Upper lobe of right lung (tissue), 1 donor: ENCODE measurements around the gene UGGT2. TPM values are rescaled to one million over a fixed set of nuclear protein-coding genes. Genes with fewer than 3 reads are reported as not detected.

Source experiments
- ATAC-seq: fragments of 200-7000 bp; cut with Tn5 transposase; one replicate; pipeline ENCODE4 v1.9.1; 2020; ENCODE audit warnings: mild to moderate bottlenecking, moderate library complexity
- DNase-seq: peaks from one replicate; pipeline ENCODE4 v3.0.0-alpha.2; 2020
- H3K27ac ChIP-seq: fragments of 200-600 bp; one replicate; pipeline ENCODE4 v1.8.0; 2022
- H3K27me3 ChIP-seq: fragments of 200-600 bp; one replicate; pipeline ENCODE4 v1.8.0; 2022; ENCODE audit warnings: mild to moderate bottlenecking
- H3K36me3 ChIP-seq: fragments of 200-600 bp; one replicate; pipeline ENCODE4 v1.8.0; 2022
- H3K4me1 ChIP-seq: fragments of 200-600 bp; one replicate; pipeline ENCODE4 v1.8.0; 2022
- H3K4me3 ChIP-seq: fragments of 200-600 bp; one replicate; pipeline ENCODE4 v1.8.0; 2022; ENCODE audit warnings: mild to moderate bottlenecking
- H3K9me3 ChIP-seq: fragments of 200-600 bp; one replicate; pipeline ENCODE4 v1.8.0; 2022
- intact Hi-C: fragments of 100-400 bp; cut with DNase I; formaldehyde crosslinking; loops from one replicate; pipeline ENCODE4 v1.11.0; 2022
- total RNA-seq: library from RNA; stranded (reverse); fragmentation: NEBNext Ultra II Directional; extraction: Animal tissue kit (Norgen Biotek cat#: 25700); gene quantifications from one replicate; pipeline ENCODE4 v1.2.1, GENCODE V29; 2021
- TF ChIP-seq, protein P1 (sequence below): fragments of 200-600 bp; IDR thresholded peaks from one replicate; pipeline ENCODE4 v1.8.0; 2022; ENCODE audit warnings: antibody characterized with exemption
- donor health status: DM: no; HTN: yes; CAD: no; lungs with severe emphysema.

UGGT2 gene
- total RNA-seq, 1 donor from 2014 or later: 21.7 TPM

GRCh38 chr13:95921485-95921884, 131.7 kb downstream of the UGGT2 start:
- Histone ChIP-seq H3K27me3 (no peaks in the 10 kb centered on the region), H3K4me1 (no peaks in the 10 kb centered on the region), H3K4me3 (no peak overlapping the region), H3K9me3 (no peaks in the 10 kb centered on the region), H3K27ac (no peak overlapping the region), H3K36me3 (no peaks in the 10 kb centered on the region)
- DNase-seq (no peak), ATAC-seq (no peak)
- intact Hi-C loops: no loop called here
- TF ChIP-seq, protein P1, sequence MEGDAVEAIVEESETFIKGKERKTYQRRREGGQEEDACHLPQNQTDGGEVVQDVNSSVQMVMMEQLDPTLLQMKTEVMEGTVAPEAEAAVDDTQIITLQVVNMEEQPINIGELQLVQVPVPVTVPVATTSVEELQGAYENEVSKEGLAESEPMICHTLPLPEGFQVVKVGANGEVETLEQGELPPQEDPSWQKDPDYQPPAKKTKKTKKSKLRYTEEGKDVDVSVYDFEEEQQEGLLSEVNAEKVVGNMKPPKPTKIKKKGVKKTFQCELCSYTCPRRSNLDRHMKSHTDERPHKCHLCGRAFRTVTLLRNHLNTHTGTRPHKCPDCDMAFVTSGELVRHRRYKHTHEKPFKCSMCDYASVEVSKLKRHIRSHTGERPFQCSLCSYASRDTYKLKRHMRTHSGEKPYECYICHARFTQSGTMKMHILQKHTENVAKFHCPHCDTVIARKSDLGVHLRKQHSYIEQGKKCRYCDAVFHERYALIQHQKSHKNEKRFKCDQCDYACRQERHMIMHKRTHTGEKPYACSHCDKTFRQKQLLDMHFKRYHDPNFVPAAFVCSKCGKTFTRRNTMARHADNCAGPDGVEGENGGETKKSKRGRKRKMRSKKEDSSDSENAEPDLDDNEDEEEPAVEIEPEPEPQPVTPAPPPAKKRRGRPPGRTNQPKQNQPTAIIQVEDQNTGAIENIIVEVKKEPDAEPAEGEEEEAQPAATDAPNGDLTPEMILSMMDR: no peak

DNA sequence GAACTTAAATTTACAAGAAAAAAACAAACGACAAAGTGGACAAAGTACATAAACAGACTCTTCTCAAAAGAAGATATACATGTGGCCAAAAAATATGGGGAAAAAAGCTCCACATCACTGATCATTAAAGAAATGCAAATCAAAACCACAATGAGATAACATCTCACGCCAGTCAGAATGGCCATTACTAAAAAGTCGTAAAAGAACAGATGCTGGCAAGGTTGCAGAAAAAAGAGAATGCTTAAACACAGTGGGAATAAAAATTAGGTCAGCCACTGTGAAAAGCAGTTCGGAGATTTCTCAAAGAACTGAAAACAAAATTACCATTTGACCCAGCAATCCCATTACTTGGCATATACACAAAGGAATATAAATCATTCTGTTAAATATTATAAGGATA, 132.7 kb downstream of the UGGT2 start:
- no peaks in the 10 kb centered on the region for H3K4me1 ChIP-seq
- intact Hi-C loops: no loop called here
- ATAC-seq (no peak), DNase-seq (no peak)
- no peak overlapping the region for H3K27ac ChIP-seq
- TF ChIP-seq, protein P1: no peak
- H3K9me3 ChIP-seq: no peaks in the 10 kb centered on the region
- no peak overlapping the region for H3K4me3 ChIP-seq
- H3K27me3 ChIP-seq: no peaks in the 10 kb centered on the region
- no peaks in the 10 kb centered on the region for H3K36me3 ChIP-seq

DNA sequence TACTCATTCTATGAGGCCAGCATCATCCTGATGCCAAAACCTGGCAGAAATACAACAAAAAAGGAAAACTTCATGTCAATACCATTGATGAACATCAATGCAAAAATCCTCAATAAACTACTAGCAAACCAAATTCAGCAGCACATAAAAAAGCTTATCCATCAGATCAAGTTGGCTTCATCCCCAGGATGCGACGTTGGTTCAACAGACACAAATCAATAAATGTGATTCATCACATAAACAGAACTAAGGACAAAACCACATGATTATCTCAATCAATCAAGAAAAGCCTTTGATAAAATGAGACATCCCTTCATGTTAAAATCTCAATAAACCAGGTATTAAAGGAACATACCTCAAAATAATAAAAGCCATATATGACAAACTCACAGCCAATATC, 134.3 kb downstream of the UGGT2 start:
- ATAC-seq: no peak
- Histone ChIP-seq H3K27ac (no peak overlapping the region), H3K9me3 (no peaks in the 10 kb centered on the region), H3K27me3 (no peaks in the 10 kb centered on the region), H3K4me3 (no peak overlapping the region), H3K36me3 (no peaks in the 10 kb centered on the region), H3K4me1 (no peaks in the 10 kb centered on the region)
- TF ChIP-seq, protein P1: no peak
- no peak for DNase-seq
- intact Hi-C loops: no loop called here

GRCh38 chr13:95914991-95915501, 138.2 kb downstream of the UGGT2 start:
- no peak overlapping the region for H3K27ac ChIP-seq
- TF ChIP-seq, protein P1: no peak
- H3K27me3 ChIP-seq: no peaks in the 10 kb centered on the region
- H3K4me3 ChIP-seq: no peak overlapping the region
- DNase-seq: no peak
- intact Hi-C loops: no loop called here
- H3K36me3 ChIP-seq: no peaks in the 10 kb centered on the region
- ATAC-seq: no peak
- no peaks in the 10 kb centered on the region for H3K4me1 ChIP-seq
- no peaks in the 10 kb centered on the region for H3K9me3 ChIP-seq

GRCh38 chr13:95906999-95907398, 146.2 kb downstream of the UGGT2 start:
- ATAC-seq: no peak
- no peaks in the 10 kb centered on the region for H3K9me3 ChIP-seq
- intact Hi-C loops: no loop called here
- H3K27me3 ChIP-seq: no peaks in the 10 kb centered on the region
- DNase-seq: no peak
- no peaks in the 10 kb centered on the region for H3K4me1 ChIP-seq
- H3K36me3 ChIP-seq: no peaks in the 10 kb centered on the region
- H3K27ac ChIP-seq: no peak overlapping the region
- H3K4me3 ChIP-seq: no peak overlapping the region
- TF ChIP-seq, protein P1: no peak

DNA sequence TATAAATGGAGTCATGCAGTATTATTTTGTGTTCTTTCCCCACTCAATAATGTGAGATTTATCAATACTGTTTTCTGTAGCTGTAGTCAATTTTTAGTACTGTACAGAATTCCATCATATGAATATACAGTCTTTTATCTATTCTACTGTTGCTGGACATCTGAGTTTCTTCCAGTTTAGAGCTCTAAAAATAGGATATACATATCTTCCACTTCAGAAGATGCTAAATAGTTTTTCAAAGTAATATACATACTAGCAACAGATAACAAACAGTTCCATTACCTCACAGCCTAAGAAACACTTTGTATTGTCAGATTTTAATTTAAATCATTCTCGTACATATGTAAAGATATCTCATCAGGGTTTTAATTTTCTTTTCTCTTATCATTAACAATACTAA, 149.6 kb downstream of the UGGT2 start:
- H3K27me3 ChIP-seq: no peaks in the 10 kb centered on the region
- H3K36me3 ChIP-seq: no peaks in the 10 kb centered on the region
- DNase-seq: no peak
- no peak overlapping the region for H3K27ac ChIP-seq
- TF ChIP-seq, protein P1: no peak
- no peaks in the 10 kb centered on the region for H3K4me1 ChIP-seq
- H3K4me3 ChIP-seq: no peak overlapping the region
- ATAC-seq: no peak
- intact Hi-C loops: no loop called here
- H3K9me3 ChIP-seq: no peaks in the 10 kb centered on the region
